Cardiac fibroblast (primary cell): ENCODE measurements around the gene TBX2.

Experiments
- DNase-seq, 2 donors: peaks; one replicate each; pipeline versions ENCODE4 v3.0.0 to v3.0.0-alpha.2; 2010; ENCODE audit warnings: low read depth in 2 of 2
- H3K4me3 ChIP-seq, 2 donors: replicated peaks in 1 of 2; 1 replicate in 1 of 2; 2 replicates in 1 of 2; pipeline ENCODE4 v1.5.1; 2011; ENCODE audit warnings: low read depth in 2 of 2, low read length in 2 of 2, mild to moderate bottlenecking in 2 of 2, moderate library complexity in 1 of 2
- CTCF ChIP-seq: IDR thresholded peaks from one replicate; pipeline ENCODE4 v1.5.1; 2011; ENCODE audit warnings: low read depth, mild to moderate bottlenecking, low read length, inconsistent platforms

Gene TBX2

GRCh38 chr17:61360318-61360943, 39.2 kb upstream of the TBX2 start:
- peak in 1 of 2 donors; percentile 9 for DNase-seq
- H3K4me3 ChIP-seq = no peak overlapping the region
- TF ChIP-seq CTCF = no peak

- DNase-seq = peak; percentile 84 to 88
- no peak for TF ChIP-seq CTCF
- no peak overlapping the region for H3K4me3 ChIP-seq
Measured at GRCh38 chr17:61361084-61361483, 38.6 kb upstream of the TBX2 start.

- H3K4me3 ChIP-seq = no peak overlapping the region
- no peak for DNase-seq
- TF ChIP-seq CTCF = no peak
Measured at GRCh38 chr17:61362396-61362795, 37.2 kb upstream of the TBX2 start.

- no peak for DNase-seq
- no peak for TF ChIP-seq CTCF
- no peak overlapping the region for H3K4me3 ChIP-seq
Measured at GRCh38 chr17:61362852-61363600, 36.6 kb upstream of the TBX2 start.

GRCh38 chr17:61363601-61364462, 35.8 kb upstream of the TBX2 start:
- no peak for DNase-seq
- TF ChIP-seq CTCF = no peak
- no peak overlapping the region for H3K4me3 ChIP-seq

GRCh38 chr17:61364463-61364846, 35.2 kb upstream of the TBX2 start:
- no peak for DNase-seq

More at GRCh38 chr17:61364463-61364846, 35.2 kb upstream of the TBX2 start:
- H3K4me3 ChIP-seq = no peak overlapping the region
- no peak for TF ChIP-seq CTCF
